Panc1 (cell line): ENCODE results near the gene RICTOR. TPM values are rescaled to one million over a fixed set of nuclear protein-coding genes. Genes with fewer than 3 reads are reported as not detected.

Source experiments
- total RNA-seq: library from RNA; stranded (reverse); gene quantifications from one replicate; pipeline ENCODE4 v1.2.1, GENCODE V29; 2021; ENCODE audit not compliant: unreplicated experiment

The RICTOR gene
- total RNA-seq, 1 experiment from 2014 or later: 21.3 TPM

Other genes with a start within 250 kb of the RICTOR start
- 82.4 TPM for gene OSMR, start 228.4 kb downstream of the RICTOR start, total RNA-seq
- gene FYB1, start 145.2 kb upstream of the RICTOR start, total RNA-seq: 0.46 TPM